ENCODE results near the gene CDH13.

CDH13 gene

DNA sequence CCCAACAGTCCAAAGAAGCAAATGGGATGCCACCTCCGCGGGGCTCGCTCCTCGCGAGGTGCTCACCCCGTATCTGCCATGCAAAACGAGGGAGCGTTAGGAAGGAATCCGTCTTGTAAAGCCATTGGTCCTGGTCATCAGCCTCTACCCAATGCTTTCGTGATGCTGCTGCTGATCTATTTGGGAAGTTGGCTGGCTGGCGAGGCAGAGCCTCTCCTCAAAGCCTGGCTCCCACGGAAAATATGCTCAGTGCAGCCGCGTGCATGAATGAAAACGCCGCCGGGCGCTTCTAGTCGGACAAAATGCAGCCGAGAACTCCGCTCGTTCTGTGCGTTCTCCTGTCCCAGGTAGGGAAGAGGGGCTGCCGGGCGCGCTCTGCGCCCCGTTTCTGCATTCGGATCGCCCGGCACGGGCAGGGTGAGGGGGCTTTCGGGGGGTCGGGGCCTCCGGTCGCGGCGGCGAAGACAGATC is at the start of gene CDH13:
CDH13 (plus strand) TSS at position 179 of the 471 bp plus-strand sequence.
- DNase-seq (no peak), ATAC-seq (no peak)

DNA sequence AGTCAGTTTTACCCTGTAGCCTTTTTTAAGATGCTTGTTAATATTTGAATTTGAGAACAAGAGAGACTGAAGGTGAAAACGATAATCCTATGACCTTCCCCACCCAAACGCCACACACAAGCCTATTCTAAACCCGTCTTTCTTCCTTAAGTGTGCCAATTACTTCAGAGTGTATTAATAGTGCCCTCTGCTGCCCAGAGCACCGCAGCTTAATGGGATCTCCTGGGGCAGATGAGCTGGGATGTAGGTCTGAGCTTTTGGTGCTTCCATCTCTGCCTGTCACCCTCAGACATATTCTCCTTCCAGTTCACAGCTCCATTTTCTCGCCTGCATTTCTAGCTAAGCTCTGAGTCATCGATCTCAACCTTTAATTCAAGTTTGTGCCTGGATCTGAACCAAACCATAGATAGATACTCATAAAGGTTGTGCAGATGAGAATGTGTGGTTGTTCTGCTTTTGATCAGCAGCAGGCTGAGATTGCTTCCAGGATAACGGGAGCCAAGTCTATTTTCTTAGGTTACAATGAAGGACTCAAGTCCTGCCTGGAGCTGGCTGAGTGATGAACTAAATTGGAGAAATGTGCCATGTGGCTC is 46.4 kb upstream of the CDH13 start:
- no peak for ATAC-seq
- DNase-seq, result no peak

DNA sequence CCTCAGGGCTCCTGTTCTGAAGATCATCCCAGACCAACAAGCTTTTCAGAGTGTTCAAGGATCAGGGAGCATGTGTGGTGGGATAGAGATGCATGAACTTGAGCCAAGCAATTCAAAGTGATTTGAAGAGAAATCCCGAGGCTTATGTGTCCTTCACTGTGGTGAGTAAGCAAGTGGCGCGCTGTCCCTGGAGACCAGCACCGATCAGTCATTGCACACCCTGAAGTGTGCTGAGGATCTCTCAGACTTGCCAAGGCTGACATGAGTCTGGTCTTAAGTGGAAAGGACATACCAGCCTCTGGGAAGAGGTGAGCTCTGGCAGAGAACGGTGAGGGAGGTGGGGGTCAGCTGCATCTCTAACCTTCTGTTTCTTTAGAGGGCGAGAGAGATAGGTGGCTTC is 43.8 kb upstream of the CDH13 start:
- DNase-seq, result no peak
- ATAC-seq, result no peak

DNA sequence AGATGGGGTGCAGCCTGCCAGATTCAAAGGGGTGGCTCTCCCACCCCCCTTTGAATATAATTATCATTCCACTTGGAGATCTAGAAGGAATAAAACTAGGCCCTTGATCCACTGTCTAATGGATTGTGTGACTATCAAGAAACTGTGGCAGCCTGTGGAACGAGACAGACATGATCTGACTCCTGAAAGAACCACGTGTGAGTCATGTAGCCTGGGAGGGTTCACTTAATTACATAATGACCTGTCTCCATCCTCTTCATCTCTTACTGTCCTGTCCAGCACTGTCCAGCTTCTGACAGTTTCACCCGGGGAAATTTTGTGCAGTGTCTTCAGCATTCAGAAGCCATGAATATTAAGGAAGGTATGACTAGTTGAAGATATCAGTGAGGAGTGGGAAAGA is 43.3 kb upstream of the CDH13 start:
- DNase-seq (no peak), ATAC-seq (no peak)

DNA sequence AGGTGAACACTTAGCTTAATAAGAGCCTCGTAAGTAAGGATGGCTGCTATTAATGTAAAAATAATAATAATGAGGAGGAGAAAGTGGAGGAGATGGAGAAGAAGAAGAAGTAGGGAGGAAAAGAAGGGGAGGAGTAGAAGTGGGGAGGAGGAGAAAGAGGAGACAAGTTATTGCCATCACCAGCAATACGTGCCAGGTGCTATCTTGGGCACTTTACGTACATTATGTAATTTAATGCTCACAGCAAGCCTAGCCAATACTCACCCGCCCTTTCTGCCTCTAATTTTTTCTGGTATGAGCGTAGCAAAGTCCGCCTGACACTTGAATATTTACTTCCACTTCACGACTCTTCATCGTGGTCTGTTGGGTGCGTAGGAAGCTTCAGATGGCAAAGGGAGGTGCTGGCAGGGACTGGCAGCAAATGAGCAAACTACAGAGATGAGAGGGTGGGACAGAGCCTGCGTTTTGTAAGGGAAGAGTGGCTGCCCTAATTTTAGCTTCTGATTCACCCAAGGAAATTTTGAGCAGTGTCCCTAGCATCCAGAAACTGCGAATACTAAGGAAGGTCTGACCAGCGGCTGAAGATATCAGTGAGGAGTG is 42.1 kb upstream of the CDH13 start:
- no peak for ATAC-seq
- DNase-seq, result no peak

DNA sequence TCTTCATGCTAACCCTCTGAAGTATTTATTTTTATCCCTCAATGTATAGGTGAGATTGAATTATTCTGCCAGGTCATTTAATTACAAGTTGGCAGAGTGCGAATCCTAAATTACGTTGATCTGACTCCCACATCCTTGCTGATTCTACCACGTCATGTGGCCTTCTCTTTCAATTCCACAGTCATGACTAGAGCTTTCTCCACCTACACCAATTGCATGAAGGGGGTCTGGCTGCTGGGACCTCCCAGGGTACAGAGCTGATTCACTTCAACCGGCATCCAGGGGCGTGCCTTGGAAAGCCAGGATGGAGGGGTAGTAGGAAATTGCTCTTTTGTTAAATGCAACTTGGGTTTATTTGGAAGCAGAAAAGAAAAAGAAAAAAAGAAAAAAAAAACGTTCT is 41.1 kb upstream of the CDH13 start:
- ATAC-seq (no peak), DNase-seq (no peak)

DNA sequence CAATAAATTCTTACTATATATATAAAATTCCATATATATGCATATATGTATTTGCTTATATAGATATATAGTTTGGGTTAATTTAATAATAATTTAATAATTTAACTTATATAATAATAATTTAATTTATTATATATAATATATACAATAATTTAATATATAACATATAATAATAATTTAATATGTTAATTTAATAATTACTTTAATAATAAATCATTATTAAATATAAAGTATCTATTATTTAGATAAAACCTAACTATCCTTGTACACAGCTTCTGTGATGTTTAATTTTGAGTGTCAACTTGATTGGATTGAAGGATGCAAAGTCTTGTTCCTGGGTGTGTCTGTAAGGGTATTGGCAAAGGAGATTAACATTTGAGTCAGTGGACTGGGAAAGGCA is 40.6 kb upstream of the CDH13 start:
- DNase-seq (no peak), ATAC-seq (no peak)

DNA sequence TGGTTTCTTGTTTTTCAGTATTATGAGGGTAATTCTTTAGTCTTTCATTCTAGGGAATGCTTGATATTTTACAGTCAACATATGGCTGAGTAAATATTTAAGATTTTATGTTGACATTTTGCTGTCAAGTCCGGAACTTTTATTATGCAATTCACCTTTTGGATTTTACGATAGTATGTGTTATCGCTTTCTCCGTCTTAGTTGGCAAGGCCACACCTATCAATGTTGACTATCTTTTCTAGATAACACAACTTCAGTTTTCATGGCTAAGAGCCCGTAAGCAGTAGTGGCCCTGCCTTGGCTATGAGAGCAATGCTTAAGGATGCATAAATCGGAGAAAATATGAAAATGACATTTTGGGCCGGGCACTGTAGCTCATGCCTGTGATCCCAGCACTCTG is 39.5 kb upstream of the CDH13 start:
- no peak for DNase-seq
- no peak for ATAC-seq

DNA sequence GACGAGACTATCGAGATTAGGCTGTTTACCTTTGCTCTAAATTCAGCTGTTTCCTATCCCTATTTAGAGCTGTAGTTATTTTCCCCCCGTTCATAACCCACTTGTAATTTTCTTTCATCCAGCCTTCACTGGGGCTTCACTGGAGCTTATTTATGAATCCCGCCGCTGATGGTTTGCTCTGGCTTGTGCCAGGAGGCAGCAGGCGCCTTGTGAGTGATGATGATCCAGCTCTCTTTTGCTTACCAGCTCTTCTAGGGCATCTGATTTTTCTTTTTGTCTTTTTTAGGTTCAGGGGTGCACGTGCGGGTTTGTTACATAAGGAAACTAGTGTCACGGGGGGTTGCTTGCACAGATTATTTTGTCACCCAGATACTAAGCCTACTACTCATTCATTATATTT is 37.4 kb upstream of the CDH13 start:
- DNase-seq (no peak), ATAC-seq (no peak)

DNA sequence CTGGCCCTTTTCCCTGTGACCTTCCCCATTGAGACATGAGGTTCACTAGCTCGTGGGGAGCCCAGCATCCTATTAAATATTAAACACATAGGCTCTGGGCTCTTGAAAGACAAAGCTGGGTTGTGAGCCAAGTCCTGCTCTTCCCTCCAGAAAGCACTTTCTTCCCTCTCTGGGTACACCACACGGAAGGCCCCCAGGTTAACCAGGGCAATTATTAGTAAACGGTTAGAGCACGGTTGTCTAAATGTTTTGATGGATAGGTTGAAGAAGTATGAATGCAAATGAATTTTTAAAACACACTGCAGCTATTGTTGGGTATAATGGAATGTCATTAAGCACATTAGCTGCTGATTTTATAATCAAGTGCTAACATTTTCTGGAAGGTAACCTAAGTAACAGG is 32.7 kb upstream of the CDH13 start:
- DNase-seq (no peak), ATAC-seq (no peak)

DNA sequence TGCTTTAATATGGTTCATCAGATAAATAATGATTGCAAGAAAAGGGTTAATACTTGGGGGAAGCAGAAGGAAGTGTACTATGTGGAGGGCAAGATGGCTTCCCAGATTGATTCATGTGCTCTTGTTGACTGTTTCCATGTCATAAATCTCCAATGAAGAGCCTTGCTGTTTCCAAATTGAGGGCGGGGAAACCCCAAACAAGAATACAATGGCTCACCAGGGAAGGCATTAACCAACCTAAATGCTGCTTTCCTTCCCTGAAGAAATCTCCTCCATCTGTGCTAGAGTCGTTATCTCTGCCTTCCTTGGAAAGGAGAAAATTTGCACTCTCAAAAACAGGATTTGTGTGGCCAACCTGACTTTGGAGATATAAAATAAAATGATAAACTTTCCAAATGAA is 28.0 kb upstream of the CDH13 start:
- no peak for ATAC-seq

DNA sequence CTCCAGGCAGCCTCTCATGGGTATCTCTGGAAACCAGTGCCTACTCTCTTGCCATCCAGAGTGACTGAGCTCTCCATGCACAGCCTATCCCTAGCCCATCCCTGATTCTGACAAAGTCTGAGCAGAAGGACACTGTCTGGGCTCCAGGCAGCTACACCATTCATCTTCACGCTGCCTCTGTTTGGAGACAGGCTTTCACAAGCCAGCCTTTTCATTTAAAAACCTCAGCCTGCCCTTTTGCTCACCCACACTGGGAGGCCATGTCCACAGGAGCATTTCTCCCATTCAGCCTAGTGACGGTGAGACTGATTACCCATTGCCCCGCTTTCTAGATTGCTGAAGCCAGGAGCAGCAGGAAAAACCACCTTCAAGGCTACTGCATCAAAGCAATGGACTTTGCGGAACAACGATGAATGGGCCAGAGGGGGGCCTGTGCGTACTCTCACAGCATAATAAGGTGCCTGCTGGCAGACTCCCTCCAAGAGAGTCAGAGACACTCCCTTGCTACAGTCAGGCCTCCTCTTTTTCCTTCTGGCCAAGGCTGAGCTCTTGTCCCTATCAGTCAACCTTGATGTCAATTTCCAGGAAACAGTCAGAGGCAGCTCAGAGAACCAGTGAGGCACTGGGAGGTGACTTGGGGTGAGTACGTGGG is 24.7 kb upstream of the CDH13 start:
- DNase-seq (no peak), ATAC-seq (no peak)

More for the DNA sequence above, 28.0 kb upstream of the CDH13 start:
- DNase-seq, result no peak

DNA sequence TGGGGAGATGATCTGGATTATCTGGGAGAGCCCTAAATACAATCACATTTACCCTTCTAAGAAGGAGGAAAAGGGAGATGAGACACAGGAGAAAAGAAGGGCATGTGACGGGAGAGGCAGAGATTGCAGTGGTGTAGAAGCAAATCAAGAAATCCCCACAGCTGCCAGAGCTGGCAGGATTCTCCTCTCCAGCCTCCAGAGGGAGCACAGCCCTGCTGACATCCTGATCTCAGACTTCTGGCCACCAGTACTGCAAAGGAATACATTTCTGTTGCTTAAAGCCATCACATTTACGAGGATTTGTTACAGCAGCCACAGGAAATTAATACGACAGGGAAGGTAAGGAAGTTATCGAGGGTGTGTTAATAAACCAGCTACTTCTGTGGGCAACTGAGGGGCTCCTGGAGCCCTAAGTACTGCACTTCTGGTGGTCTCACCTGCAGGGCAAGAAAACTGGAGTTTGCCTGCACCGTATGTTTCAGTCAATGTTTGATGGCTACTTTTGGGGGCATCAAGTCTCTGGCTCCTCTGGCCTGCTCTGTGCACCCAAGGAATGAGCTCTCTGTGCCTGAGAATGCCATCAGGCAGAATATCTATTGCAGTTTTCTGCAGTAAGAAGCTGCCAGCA is 22.9 kb upstream of the CDH13 start:
- DNase-seq (no peak), ATAC-seq (no peak)

DNA sequence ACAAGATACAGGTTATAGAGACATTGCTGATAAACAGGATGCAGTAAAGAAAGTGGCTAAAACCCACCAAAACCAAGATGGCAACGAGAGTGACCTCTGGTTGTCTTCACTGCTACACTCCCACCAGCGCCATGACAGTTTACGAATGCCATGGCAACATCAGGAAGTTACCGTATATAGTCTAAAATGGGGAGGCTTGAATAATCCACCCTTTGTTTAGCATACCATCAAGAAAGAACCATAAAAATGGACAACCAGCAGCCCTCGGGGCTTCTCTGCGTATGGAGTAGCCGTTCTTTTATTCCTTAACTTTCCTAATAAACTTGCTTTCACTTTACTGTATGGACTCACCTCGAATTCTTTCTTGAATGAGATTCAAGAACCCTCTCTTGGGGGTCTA is 21.7 kb upstream of the CDH13 start:
- no peak for DNase-seq
- no peak for ATAC-seq

DNA sequence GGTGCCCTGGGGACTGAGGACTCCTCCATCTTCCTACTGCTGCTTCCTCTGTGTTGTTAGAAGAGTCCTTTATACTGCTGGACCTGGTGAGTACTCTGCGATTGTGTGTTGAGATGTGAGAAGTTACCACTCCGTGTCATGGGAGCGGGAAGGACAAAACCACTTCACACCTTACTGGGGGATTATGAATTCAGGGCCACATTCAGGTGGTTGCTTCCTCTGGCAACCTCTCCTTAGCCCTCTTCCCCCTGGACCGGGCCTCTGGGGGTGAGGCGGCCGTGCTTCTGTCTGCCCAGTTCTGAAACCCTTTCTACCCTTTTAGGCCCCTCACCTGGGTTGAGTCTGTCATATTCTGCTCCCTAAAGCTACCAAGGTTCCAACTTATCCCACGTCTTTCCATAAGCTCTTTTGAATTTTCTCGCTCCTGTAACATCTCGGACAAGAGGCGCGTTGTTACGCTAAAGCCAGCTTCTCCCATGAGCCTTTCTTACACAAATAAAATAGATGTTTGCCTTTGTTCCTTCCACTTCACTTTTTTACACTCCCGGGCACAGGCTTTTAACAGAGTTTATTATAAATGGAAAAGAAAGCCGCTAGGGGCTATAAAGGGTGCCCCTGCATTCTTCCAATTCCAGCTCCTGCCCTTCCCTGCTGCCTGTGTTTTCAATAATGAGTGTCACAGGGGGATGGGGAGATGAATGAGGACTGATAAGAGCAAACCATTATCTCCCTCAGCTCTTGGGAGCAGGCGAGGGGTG is 20.7 kb upstream of the CDH13 start:
- DNase-seq (no peak), ATAC-seq (no peak)

DNA sequence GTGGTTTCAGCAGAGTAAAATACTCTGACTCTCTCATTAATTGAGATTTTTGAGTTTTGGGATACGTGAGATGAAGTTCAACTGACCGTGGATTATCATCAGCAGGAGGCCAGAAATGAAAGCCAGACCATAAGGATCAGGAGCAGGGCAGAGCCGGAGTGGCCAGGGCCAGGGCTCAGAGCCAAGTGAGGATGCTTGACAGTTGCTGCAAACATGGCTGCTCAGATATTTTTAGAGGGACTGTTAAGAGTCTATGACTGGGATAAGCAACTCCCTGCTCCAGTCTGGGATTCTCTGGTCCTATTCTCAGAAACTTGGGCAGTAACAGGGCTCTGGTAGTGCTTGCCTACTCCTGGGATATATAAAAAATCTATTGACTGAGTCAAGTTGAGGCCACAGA is 17.6 kb upstream of the CDH13 start:
- DNase-seq, result no peak

DNA sequence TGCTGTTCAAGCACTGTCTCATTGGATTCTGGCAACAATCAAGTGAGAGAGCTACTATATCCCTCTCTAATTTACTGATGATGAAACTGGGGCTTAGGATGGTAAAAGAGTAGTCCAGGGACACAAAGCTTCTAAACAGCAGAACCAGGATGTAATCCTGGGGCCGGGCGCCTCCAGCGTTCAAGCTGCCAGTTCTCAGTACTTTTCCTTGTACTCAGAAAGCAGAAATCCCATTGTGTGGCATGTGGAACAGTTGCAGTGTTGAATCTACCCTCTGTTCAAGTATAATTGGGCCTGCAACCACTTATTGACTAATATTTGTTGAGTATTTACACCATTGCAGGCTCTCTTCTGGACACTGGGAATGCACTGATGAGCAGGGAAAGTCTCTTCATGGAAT is 14.5 kb upstream of the CDH13 start:
- no peak for ATAC-seq

More for the DNA sequence above, 17.6 kb upstream of the CDH13 start:
- no peak for ATAC-seq

DNA sequence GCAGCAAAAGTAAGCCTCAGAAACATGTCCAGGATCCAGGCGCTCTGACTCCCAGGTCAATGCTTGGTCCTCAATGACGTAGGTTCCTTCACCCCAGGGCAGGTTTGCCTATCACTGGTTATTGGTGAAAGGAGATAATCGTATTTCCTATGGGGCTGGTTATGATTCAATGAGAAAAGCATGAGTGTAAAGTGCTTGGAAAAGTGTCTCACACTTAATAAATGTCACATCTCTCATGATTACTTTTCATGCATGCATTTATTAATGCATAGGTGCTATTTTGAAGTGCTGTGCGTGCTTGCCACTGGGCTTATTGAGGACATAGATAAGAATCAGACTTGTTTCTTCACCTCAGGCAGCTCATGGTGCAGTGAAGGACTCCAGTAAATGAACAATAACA is 10.4 kb upstream of the CDH13 start:
- DNase-seq (no peak), ATAC-seq (no peak)

More for the DNA sequence above, 14.5 kb upstream of the CDH13 start:
- DNase-seq, result no peak

DNA sequence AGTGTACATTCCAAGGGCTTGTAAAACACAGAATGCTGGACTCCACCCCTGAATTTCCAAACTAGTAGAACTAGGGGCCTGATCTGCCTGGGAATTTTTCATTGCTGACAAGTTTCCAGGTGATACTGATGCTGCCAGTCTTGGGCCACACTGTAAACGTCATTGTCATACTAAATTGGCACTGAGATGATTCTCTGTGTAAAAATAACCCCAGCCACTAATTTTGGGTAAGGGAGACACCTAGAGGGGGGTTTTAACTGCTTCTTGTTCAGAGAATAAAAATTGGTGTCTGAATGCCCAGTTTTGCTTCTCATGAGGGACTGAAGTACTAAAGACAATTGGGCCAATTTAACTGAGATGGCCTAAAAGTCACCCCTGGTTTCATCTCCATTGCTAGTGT is 5.0 kb upstream of the CDH13 start:
- no peak for ATAC-seq
- DNase-seq, result no peak

DNA sequence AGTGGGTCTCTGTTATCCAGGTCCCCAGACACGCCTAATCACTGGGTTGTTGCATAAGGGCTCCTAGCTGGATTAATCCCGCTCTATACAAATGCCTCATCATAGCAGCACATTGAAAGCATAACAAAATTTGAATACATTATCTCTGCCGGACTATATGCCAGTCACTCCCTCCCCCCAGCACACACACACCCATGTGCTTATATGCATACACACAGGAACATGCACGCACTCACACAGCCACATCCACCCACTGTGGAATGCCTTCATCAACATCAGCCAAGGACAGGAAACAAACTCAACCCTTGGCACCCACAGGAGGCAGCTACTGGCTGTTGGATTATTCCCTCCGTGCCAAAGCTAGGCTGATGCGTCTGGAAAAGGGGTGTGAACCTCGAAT is 3.5 kb upstream of the CDH13 start:
- DNase-seq (no peak), ATAC-seq (no peak)

DNA sequence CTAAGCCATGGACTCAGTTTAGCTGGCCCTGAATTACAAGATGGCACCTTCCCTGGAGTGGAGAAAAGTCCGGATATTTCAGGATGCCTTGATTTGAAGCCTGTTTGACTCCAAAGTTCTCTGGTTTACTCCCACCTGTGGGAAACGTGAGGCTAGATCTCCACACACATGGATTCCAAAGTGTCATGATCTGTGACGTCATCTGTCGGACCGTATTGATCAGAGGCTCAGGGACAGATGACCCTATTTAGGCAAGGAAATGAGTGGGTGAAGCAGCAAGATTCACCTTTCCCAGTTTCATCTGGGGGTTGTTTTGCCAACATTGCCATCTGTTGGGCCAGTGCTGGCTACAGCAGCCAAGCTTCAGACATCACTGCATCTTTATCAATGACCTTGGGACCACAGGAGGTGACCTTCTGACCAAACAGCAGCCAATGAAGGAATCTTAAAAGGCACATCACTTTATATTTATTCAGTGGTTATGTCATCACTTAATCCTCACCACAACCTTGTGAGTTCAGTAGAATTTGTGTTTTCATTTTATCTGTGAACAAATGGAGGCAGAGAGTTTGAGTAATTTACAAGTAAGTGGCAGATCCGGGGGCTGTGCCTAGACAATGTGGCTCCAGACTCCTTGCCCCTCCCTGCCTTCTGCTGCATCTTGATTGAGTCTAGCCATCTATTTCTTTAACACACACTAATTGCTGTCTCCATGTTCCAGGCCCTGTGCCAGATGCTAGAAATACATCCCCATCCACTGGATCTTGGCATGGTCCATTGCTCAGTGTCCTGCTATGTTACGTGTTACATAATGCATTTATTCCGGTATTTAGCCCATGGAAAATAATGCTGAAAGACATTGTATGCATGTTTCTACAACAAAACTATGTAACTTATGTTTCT is 1.5 kb upstream of the CDH13 start:
- ATAC-seq (no peak), DNase-seq (no peak)

DNA sequence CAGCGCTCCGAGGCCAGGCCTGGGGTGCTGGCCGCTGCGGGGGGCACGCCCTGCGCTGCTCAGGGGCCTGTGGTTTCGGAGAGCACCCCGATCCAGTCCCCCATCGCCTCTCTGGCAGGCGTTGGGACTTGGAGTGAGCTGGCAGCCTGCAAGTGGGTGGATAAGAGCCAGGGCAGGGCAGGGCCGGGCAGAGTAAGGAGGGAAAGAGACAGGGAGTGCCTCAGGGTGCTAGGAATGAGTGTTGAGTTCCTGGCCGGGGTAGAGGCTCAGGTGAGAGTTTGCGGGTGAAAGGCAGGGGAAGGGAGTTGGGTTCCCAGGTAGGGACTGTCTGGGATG is 1.3 kb downstream of the CDH13 start:
- ATAC-seq (no peak), DNase-seq (no peak)
